HG03064 (cell line): Measurements from ENCODE around the gene ANKRD29.
A peak's percentile ranks its signal among the peaks of the same experiment; 100 is the strongest.
"Not testable (repeated sequence)": the region's sequence is repeated elsewhere in the genome, so short reads cannot be mapped to it uniquely, and the experiment has no call there.

Experiments used
- ATAC-seq: cut with Tn5 transposase; IDR thresholded peaks from one replicate; pipeline ENCODE4 v1.9.1; 2021; ENCODE audit warnings: low read depth; ENCODE audit not compliant: unreplicated experiment

Gene ANKRD29

GRCh38 chr18:23648456-23648855 is 14.3 kb downstream of the ANKRD29 start:
- ATAC-seq: no peak

- ATAC-seq: no peak
These were observed 16.4 kb downstream of the ANKRD29 start for GRCh38 chr18:23646282-23646681.

- ATAC-seq: no peak
These were observed 17.0 kb downstream of the ANKRD29 start for GRCh38 chr18:23645568-23646175.

- ATAC-seq: no peak
These were observed 18.8 kb downstream of the ANKRD29 start for GRCh38 chr18:23643815-23644490.

- ATAC-seq: no peak
These were observed 20.6 kb downstream of the ANKRD29 start for GRCh38 chr18:23641937-23642666.

GRCh38 chr18:23641143-23641720 is 21.5 kb downstream of the ANKRD29 start:
- ATAC-seq: no peak

GRCh38 chr18:23640052-23640451 is 22.7 kb downstream of the ANKRD29 start:
- no peak for ATAC-seq

- not testable (repeated sequence) for ATAC-seq
These were observed 26.3 kb downstream of the ANKRD29 start for GRCh38 chr18:23636433-23636832.

- no peak for ATAC-seq
These were observed 26.7 kb downstream of the ANKRD29 start for GRCh38 chr18:23636071-23636399.

GRCh38 chr18:23635283-23636070 is 27.2 kb downstream of the ANKRD29 start:
- ATAC-seq: no peak

- no peak for ATAC-seq
These were observed 28.0 kb downstream of the ANKRD29 start for GRCh38 chr18:23634692-23635091.

- ATAC-seq: no peak
These were observed 30.1 kb downstream of the ANKRD29 start for GRCh38 chr18:23632615-23633014.

GRCh38 chr18:23631746-23632145 is 31.0 kb downstream of the ANKRD29 start:
- no peak for ATAC-seq

GRCh38 chr18:23631312-23631711 is 31.4 kb downstream of the ANKRD29 start:
- no peak for ATAC-seq

GRCh38 chr18:23629444-23629946 is 33.2 kb downstream of the ANKRD29 start:
- peak; percentile 87 for ATAC-seq

- ATAC-seq: no peak
These were observed 34.7 kb downstream of the ANKRD29 start for GRCh38 chr18:23627970-23628369.

- no peak for ATAC-seq
These were observed 35.4 kb downstream of the ANKRD29 start for GRCh38 chr18:23627321-23627720.

GRCh38 chr18:23626451-23627279 is 36.0 kb downstream of the ANKRD29 start:
- no peak for ATAC-seq

GRCh38 chr18:23623040-23623439 is 39.7 kb downstream of the ANKRD29 start:
- no peak for ATAC-seq
